ENCODE data around the gene HELLS. TPM values are rescaled to one million over a fixed set of nuclear protein-coding genes. Genes with fewer than 3 reads are reported as not detected.

The HELLS gene
- total RNA-seq, 1 donor from 2014 or later, result 8.3 TPM

DNA sequence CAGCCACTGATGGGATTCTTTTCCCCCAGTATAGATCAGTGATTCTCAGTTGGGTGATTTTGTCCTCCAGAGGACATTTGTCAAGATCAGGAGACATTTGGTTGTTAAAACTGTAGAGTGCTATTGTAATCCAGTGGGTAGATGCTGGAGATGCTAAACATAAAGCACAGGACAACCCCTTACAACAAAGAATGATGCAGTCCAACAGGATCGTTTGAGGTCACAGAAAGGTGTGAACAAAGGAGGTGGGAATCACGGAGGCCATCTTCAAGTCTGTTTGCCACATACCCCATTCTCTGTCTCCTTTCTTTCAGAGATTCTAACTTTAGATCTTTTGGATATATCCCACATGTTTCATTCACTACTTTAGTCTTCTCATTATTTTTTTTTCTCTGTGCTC, 69.0 kb downstream of the HELLS start:
- intact Hi-C loops (cut with DNase I), result no loop called here
- Histone ChIP-seq H3K36me3 (no peaks in the 10 kb centered on the region), H3K27ac (no peak overlapping the region), H3K4me3 (no peak overlapping the region), H3K27me3 (no peaks in the 10 kb centered on the region), H3K9me3 (no peaks in the 10 kb centered on the region), H3K4me1 (no peaks in the 10 kb centered on the region)
- TF ChIP-seq CTCF (IDR thresholded peaks at IDR 0.05) (no peak), POLR2AphosphoS5 (IDR thresholded peaks at IDR 0.05; ENCODE audit: insufficient read depth in 1 of 2, low read depth in 1 of 2) (no peak), POLR2A (IDR thresholded peaks at IDR 0.05) (no peak)
- DNase-seq (ENCODE audit: extremely low spot score in 2 of 2), result no peak

- no peak overlapping the region for H3K27ac ChIP-seq
- H3K9me3 ChIP-seq, result no peaks in the 10 kb centered on the region
- no peak overlapping the region for H3K4me3 ChIP-seq
- H3K36me3 ChIP-seq, result no peaks in the 10 kb centered on the region
- H3K27me3 ChIP-seq, result no peaks in the 10 kb centered on the region
- intact Hi-C loops (cut with DNase I), result no loop called here
- TF ChIP-seq CTCF (IDR thresholded peaks at IDR 0.05) (no peak), POLR2AphosphoS5 (IDR thresholded peaks at IDR 0.05; ENCODE audit: insufficient read depth in 1 of 2, low read depth in 1 of 2) (no peak), POLR2A (IDR thresholded peaks at IDR 0.05) (no peak)
- DNase-seq (ENCODE audit: extremely low spot score in 2 of 2), result no peak
- H3K4me1 ChIP-seq, result no peaks in the 10 kb centered on the region
These were observed 71.9 kb downstream of the HELLS start for GRCh38 chr10:94617389-94617944.

DNA sequence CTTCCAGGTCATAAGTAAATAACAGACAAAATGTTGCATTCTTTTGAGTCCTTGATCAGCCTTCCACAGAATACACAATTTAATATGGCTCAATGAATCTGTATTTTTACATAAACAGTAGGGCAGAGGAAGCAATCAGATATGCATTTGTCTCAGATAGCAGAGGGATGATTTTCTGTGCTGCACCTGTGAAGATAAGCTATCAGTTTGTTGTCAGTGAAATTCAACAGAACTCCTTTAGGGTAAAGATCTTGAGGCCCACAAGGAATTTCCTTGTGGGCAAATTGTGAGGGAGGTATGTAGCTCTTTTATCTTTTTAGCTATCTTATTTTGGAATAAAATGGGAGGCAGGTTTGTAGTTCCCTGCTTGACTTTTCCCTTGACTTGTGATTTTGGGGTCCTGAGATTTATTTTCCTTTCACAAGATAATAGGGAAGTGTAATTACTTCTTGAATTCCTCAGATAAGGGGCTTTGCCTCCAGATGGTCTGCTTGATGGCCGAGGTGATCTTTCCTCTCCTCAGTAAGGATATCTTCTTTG, 77.1 kb downstream of the HELLS start:
- H3K4me1 ChIP-seq, result no peaks in the 10 kb centered on the region
- H3K4me3 ChIP-seq, result no peak overlapping the region
- H3K27ac ChIP-seq, result no peak overlapping the region
- no peaks in the 10 kb centered on the region for H3K36me3 ChIP-seq
- TF ChIP-seq CTCF (IDR thresholded peaks at IDR 0.05) (no peak), POLR2AphosphoS5 (IDR thresholded peaks at IDR 0.05; ENCODE audit: insufficient read depth in 1 of 2, low read depth in 1 of 2) (no peak), POLR2A (IDR thresholded peaks at IDR 0.05) (no peak)
- intact Hi-C loops (cut with DNase I), result no loop called here
- DNase-seq (ENCODE audit: extremely low spot score in 2 of 2), result no peak
- H3K27me3 ChIP-seq, result no peaks in the 10 kb centered on the region
- no peaks in the 10 kb centered on the region for H3K9me3 ChIP-seq

DNA sequence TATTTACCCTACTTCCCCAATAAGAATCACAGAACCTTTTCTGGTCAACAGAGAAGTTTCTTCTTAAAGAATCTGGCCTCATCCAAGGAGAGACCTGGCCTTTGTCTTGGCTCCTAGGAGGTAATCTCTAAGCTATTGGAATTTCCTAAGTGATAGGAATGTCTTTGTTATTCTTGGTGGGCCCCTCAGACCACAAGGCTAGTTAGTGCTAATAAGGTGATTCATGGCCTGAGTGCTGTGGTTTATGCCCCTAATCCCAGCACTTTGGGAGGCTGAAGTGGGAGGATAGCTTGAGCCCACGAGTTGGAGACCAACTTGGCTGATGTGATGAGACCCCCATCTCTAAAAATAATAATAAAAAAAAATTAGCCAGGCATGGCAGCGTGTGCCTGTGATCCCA, 78.0 kb downstream of the HELLS start:
- Histone ChIP-seq H3K27ac (no peak overlapping the region), H3K4me3 (no peak overlapping the region), H3K9me3 (no peaks in the 10 kb centered on the region), H3K36me3 (no peaks in the 10 kb centered on the region), H3K4me1 (no peaks in the 10 kb centered on the region), H3K27me3 (no peaks in the 10 kb centered on the region)
- TF ChIP-seq POLR2AphosphoS5 (IDR thresholded peaks at IDR 0.05; ENCODE audit: insufficient read depth in 1 of 2, low read depth in 1 of 2), result no peak
- no peak for TF ChIP-seq CTCF (IDR thresholded peaks at IDR 0.05)
- no peak for TF ChIP-seq POLR2A (IDR thresholded peaks at IDR 0.05)
- DNase-seq (ENCODE audit: extremely low spot score in 2 of 2), result no peak
- intact Hi-C loops (cut with DNase I), result no loop called here

GRCh38 chr10:94626476-94626875, 80.9 kb downstream of the HELLS start:
- Histone ChIP-seq H3K27ac (no peak overlapping the region), H3K36me3 (no peaks in the 10 kb centered on the region), H3K4me3 (no peak overlapping the region), H3K9me3 (no peaks in the 10 kb centered on the region), H3K4me1 (no peaks in the 10 kb centered on the region), H3K27me3 (no peaks in the 10 kb centered on the region)
- DNase-seq (ENCODE audit: extremely low spot score in 2 of 2), result no peak
- TF ChIP-seq POLR2A (IDR thresholded peaks at IDR 0.05) (no peak), POLR2AphosphoS5 (IDR thresholded peaks at IDR 0.05; ENCODE audit: insufficient read depth in 1 of 2, low read depth in 1 of 2) (no peak)
- intact Hi-C loops (cut with DNase I), result no loop called here

Measured in vagina (tissue), 2 donors.